HK-2 (cell line): ENCODE measurements around the gene ASH1L.
"Not testable (repeated sequence)": the region's sequence is repeated elsewhere in the genome, so short reads cannot be mapped to it uniquely, and the experiment has no call there.

ENCODE experiments used
- DNase-seq: peaks from one replicate; pipeline ENCODE4 v3.0.0-alpha.2; 2018; ENCODE audit not compliant: unreplicated experiment

ASH1L gene

DNA sequence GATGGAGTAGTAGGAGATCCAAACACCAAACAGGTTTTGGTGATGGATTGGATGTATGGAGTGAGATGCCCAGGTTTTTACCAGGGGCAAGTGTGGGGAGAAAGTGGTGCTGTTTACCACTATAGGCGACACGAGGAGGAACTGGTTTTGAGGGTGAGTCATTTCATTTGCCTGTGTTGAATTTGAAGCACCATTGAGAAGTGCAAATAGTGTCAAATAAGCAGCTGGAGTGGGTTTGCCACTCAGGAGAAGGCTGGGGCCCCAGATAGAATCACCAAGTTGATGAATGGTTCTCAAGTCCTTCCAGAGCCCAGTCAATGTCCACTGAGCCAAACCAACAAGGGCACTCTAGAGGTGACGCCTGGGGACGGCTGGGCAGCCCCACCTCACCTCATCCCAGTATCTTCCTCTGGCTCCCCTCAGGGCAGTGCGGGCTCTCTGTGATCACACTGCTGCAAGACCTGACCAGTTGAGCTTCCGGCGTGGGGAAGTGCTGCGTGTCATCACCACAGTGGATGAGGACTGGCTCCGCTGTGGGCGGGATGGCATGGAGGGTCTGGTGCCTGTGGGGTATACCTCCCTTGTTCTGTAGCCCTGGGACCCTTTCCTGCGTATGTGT is 232.5 kb downstream of the ASH1L start:
- DNase-seq: no peak

DNA sequence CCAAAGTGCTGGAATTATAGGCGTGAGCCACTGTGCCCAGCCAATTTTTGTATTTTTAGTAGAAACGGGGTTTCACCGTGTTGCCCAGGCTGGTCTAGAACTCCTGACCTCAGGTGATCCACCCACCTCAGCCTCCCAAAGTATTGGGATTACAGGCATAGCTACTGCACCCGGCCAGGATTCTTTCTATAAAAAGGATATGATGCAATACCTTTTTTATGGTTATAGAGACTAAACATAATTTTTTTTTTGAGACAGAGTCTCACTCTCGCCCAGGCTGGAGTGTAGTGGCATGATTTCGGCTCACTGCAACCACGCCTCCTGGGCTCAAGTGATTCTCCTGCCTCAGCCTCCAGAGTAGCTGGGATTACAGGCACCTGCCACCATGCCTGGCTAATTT is 233.7 kb downstream of the ASH1L start:
- not testable (repeated sequence) for DNase-seq

DNA sequence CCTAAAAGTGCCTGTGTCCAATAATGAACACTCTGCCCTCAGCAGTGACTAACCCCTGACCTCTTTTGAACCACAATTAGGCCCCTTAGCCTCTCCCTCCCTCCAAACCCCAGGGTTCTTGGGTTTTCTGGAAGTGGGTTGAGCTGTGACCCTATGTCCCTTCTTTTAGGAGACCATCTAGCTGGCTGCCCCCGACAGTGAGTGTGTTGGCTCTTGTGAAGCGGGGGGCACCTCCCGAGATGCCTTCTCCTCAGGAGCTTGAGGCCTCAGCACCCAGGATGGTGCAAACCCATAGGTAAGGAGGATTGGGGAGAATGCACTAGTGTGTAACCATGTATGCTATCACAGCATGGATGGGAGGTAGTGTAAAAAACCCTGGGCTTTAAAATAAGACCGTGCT is 234.6 kb downstream of the ASH1L start:
- DNase-seq: no peak

DNA sequence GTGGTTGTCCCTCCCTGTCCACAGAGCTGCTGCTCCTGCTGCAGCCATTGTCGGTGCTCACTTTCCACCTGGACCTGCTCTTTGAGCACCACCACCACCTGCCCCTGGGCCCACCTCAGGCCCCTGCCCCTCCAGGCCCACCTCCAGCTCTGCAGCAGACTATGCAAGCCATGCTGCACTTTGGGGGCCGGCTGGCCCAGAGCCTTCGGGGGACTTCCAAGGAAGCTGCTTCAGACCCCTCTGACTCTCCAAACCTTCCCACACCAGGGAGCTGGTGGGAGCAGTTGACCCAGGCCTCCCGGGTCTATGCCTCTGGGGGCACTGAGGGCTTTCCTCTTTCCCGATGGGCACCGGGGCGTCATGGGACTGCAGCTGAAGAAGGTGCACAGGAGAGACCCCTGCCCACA is 236.0 kb downstream of the ASH1L start:
- DNase-seq: no peak

DNA sequence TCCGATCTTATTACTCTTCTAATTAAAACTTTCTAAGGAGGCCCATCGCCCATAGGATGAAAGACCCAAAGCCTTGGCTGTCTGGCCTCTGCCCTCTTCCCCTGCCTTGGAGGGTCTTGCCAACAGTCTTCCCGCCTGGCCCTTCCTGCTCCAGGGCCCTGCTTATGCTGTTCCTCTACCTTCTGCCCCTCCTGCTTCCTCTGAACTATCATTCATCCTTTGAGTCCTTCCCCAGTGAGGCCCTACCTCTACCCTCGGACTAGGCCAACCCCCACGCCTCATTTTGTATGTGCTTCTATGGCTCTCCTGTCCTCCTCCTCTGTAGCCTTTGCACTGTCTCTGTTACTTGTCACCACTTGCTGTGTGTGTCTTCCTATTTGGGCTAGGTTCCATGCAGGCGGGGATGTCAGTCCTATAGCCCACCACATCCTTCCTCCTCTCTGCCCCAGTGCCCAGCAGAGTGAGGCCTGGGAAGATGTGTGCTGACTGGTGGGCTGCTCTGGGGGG is 236.5 kb downstream of the ASH1L start:
- DNase-seq: no peak

DNA sequence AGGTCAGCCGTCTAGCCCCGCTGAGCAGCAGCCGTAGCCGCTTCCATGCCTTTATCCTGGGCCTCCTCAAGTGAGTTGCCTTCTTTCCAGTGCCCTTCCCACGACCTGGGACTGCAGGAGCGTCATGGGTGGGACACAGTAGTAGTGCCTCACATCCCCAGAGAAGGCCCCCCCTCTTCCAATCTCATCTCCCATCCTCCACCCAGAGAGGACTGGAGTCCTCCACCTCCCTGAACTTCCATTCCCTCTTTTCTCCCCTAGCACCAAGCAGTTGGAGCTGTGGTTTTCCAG is 237.1 kb downstream of the ASH1L start:
- DNase-seq: no peak

DNA sequence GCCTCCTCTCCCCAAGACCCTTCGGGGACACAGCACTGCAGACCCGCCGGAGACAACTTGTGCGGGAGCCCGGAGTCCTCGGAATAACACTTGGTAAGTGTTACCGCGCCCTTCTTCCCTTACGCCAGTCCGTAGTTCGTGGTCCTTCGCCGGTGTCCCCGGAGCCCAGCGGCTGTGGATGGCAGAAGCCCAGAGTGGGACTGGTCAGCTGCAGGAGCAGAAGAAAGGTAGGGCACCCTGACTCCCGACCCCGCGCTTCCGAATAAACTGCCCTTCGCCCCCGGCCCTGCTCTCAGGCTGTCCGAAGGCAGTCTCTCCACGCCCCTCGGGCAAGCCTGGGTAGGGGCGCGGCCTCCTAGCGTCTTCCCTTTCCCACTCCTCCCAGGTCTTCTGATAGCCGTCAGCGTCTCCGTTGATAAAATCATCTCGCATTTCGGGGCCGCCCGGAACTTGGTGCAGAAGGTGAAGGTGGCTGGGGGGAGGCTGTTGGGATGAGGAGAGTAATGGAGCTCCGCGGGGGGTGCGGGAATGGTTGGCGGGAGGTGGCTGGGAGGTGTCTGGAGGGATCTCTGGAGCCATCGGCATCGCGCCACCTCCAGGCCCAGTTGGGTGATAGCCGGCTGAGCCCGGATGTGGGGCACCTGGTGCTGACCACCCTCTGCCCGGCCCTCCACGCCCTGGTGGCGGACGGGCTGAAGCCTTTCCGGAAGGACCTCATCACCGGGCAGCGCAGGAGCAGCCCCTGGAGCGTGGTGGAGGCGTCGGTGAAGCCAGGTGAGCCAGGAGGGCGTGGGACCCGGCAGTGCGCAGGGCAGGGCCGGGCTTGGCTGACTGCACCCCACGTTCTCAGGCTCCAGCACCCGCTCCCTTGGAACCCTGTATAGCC is 237.6 kb downstream of the ASH1L start:
- DNase-seq: peak; percentile 76

DNA sequence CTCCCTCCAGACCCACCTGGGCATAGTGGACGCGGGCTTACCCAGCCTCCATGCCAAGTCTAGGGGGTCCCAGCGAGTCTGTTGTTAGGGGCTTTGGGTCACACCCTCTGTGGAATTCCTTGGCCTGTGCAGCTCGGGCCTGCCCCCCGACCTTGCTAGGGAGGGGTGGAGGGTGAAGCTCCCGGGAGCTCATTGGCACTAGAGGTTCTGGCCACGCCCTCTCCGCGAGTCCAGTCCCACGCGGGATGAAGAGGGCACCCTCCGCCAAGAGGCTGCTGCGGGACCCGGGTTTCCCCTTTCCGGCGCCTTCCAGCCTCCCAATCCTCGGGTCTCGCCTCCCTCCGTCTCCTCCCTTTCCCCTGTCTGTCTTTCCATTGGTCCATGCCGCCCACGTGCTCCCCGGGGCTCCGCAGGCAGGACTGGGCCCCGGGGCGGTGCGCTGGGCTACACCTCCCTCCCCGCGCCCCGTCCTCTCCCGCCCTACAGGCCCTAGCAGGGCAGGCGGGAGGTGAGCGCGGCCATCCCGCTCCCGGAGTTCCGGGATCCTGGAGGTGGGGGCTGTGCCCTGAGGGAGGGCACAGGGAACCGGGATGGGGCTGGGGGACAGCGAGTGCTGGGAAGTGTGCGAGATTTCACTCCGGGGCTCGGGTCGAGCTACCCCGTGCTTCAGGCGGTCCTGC is 238.4 kb downstream of the ASH1L start:
- peak; percentile 97 for DNase-seq

DNA sequence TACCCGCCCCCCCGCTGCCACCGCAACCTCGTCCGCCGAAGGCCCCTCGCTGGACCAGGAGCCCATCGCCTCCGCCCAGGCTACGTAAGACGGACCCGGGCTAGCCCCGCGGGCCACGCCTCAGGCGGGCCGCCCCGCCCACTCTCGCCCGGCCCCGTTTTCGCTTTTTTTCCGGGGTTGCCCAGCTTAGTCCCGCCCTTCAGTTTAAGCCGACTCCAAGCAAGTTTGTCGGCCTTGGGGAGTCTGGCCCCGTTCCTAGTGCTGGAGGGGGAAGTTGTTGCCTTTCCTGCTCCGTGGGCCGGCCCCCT is 238.9 kb downstream of the ASH1L start:
- DNase-seq: peak; percentile 91

DNA sequence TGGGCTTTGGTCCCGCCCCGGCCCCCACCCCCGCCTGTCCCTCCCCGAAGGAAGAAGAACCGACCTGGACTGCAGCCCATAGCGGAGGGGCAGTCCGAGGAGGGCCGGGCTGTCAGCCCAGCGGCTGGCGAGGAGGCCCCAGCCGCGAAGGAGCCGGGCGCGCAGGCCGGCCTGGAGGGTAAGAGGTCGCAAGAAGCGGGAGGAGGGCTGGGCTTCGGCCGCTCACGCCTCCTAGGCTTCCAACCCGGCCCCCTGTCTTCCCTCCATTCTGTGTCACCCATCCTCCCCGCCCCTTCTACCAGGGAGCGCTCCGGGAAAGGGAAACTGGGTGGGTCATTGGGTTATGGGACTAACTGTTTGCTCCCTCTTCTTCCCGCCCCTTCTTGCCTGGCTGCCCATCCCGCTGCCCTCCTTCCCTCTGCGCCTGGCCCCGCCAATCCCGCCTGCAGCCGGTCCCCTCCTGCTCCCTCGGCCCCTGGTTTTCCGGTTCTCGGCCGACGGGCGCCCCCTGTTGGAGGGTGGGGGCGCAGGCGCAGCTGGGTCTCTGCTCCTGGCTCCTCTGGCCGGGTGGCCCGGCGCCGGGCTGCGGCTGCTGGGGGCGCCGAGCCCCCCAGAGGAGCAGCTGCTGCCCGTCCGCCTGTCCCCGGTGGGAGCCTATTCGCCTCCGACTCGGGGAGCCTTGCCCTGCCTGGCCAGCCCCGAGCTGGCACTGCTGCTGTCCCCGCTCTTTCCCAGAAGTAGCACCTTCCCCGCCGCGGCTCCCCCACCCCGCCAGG is 239.5 kb downstream of the ASH1L start:
- DNase-seq: peak; percentile 98

DNA sequence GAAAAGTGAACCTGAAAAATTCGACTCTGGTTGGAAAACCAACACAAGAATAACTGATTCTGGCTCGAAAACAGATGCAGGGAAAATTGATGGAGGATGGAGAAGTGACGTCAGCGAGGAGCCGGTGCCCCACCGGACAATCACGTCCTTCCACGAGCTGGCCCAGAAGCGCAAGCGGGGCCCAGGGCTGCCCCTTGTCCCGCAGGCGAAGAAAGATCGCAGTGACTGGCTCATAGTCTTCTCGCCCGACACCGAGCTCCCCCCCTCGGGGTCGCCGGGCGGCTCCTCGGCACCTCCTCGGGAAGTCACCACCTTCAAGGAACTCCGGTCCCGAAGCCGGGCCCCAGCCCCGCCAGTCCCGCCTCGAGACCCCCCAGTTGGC is 240.0 kb downstream of the ASH1L start:
- DNase-seq: no peak

DNA sequence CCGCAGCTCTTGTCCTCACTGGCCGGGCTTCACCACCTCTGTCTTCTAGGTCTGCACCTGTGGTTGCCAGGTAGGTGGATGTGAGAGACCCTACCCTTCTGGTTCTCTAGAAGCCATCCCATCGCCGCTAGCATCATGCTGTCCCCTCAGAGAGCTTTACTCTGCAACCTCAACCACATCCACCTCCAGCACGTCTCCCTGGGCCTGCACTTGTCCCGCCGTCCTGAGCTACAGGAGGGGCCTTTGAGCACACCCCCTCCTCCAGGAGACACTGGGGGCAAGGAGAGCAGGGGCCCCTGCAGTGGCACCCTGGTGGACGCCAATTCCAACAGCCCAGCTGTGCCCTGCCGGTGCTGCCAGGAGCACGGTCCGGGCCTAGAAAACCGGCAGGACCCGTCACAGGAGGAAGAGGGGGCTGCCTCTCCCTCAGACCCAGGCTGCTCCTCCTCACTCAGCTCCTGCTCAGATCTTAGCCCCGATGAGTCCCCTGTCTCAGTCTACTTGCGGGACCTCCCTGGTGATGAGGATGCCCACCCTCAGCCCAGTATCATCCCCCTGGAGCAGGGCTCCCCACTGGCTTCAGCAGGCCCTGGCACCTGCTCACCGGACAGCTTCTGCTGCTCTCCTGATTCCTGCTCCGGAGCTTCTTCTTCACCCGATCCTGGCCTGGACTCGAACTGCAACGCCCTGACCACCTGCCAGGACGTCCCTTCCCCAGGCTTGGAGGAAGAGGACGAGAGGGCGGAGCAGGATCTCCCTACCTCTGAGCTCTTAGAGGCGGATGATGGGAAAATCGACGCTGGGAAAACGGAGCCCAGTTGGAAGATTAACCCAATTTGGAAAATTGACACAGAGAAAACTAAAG is 240.7 kb downstream of the ASH1L start:
- no peak for DNase-seq

DNA sequence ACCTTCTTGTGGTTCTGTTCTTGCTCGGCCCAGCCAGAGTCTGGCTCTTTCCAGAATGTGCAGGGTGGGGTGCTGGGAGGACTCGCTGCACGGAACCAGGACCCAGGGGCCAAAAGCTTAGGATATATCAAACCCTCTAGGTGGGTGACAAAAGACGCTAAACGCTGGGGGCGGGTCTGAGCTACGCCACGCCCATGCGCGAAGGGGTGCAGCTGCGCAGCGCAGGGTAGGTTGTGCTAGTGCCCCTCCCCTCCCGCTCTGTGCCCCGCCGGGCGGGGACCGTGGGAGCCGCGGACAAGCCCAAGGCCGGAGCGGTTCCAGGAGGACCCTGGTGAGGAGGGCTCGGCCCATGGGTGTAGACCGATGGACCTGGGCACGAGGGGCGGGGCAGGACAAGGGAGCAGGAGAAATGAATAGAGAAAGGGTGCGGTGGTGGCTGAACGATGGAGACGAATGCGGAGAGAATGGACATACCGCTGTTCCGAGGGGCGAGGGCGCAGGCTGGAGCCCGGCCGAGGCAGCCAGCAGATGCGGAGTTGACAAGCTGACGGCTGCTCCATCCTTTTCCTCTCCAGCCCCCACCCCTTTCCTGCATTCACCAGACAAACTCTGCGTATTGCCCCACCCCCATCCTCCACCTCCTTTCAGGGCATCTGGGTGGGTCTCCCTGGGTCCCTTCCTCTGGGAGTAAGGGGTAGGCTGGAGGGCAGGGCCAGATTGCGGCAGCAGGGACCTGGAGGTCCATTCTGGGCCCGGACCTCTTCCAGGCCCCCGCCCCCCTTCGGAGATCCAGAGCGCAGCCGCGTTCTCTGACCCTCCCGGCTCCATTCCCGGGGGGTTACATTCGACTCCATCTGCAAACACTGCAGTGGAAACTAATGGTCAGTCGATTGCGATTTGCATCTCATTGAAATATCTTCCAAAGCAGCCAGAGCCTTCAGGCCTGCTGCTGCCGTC is 241.7 kb downstream of the ASH1L start, which contains the start of gene RUSC1:
TSS of gene RUSC1 (plus strand) at position 234 of the 957 bp plus-strand sequence. CDS start 880 bp downstream, outside the sequence.
- DNase-seq: no peak

DNA sequence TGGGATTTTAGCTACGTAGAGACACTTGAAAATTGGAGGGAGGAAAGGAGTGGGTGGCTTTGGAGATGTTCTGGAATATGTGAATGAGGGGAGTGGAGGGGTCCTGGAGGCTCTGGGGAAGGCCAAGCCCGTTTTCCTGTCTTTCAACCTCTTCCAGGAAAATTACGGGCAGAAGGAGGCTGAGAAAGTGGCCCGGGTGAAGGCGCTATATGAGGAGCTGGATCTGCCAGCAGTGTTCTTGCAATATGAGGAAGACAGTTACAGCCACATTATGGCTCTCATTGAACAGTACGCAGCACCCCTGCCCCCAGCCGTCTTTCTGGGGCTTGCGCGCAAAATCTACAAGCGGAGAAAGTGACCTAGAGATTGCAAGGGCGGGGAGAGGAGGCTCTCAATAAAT is 242.4 kb downstream of the ASH1L start:
- DNase-seq: no peak

DNA sequence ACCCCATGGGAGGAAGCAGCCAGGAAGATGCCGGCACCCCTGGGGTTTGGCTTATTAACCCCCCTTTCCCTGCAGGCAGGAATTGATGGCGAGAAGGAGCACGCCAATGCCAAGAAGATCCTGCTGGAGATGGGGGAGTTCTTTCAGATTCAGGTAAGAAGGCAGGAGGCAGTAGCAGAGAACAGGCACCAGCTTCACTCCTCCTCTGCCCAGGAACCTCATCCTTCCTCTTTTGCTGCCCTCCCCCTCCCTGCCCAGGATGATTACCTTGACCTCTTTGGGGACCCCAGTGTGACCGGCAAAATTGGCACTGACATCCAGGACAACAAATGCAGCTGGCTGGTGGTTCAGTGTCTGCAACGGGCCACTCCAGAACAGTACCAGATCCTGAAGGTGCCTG is 243.1 kb downstream of the ASH1L start:
- DNase-seq: no peak

DNA sequence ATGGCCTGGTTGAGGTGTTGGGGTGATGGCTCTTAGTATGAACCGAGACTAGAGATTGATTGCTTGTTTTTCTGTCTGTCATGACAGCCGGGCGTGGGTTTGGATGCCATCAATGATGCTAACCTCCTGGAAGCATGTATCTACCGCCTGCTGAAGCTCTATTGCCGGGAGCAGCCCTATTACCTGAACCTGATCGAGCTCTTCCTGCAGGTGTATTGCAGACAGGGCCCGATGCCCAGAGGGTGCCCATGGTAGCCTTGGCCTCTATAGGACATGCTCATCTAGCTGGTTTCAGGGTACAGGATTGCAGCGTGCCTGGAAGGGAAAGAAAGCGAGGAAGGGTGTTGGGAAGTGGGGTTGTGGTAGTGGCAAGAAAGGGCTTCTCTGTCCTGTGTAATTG is 244.5 kb downstream of the ASH1L start:
- no peak for DNase-seq

DNA sequence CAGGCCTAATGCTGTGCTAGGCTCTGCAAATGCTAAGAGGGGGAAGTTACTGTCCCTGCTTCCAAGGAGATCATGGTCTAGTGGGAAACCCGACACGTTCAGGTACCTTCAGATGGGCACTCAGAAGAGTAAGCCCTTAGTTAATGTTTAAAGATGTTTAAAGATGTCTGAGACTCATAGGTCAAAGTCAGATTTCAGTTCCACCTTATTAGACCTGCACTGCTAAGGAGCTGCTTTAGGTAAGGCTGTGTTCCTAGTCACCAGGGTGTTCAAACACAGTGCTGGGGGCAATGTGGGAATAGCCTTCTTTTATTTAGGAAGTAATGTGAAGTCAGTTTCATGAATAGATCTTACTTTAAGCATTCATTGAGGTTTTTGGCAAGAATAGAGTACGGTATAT is 245.7 kb downstream of the ASH1L start:
- DNase-seq: no peak

DNA sequence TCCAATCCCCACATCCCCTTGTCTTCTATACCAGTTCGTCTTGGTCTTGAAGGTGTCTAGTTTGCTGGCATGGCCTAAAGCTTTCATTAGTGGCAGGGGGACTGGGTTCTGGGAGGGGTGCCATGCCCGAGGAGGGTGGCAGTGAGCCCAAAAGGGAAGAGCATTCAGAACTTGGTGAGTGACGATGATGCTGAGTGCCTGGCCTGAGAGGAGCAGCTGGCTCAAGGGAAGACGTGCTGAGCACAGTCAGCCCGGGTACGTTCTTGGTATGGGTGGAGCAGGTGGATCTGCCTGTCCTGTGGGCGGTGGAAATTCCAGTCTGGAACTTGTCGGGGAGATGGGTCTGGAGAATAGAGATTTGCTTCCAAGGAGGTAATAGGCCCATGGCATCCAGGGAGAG is 249.3 kb downstream of the ASH1L start:
- no peak for DNase-seq

DNA sequence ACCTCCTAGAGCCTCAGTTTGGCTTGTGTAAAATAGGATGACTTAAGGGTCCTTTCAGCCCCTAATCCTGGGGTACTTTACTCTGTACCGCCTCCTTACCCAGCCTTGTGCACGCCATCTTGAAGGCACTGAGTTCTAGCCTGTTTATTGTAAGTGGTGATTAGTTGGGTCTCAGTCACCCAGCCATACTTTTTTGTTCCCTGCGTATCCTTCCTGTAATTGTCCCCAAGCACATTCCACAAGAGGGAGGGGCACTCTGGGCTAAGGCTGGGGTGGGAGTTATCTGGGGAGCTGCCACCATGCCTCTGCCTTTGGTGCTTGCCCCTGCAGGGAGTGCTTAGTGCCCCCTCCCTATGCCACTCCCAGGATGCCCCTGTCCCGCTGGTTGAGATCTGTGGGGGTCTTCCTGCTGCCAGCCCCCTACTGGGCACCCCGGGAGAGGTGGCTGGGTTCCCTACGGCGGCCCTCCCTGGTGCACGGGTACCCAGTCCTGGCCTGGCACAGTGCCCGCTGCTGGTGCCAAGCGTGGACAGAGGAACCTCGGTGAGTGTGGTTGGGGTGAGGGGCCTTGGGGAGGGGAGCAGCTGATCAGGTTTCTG is 253.1 kb downstream of the ASH1L start:
- no peak for DNase-seq
